ENCODE results near the gene DNASE1. TPM values are rescaled to one million over a fixed set of nuclear protein-coding genes. Genes with fewer than 3 reads are reported as not detected.

Gene DNASE1
- total RNA-seq, 1 donor from 2014 or later = 12.2 TPM

DNA sequence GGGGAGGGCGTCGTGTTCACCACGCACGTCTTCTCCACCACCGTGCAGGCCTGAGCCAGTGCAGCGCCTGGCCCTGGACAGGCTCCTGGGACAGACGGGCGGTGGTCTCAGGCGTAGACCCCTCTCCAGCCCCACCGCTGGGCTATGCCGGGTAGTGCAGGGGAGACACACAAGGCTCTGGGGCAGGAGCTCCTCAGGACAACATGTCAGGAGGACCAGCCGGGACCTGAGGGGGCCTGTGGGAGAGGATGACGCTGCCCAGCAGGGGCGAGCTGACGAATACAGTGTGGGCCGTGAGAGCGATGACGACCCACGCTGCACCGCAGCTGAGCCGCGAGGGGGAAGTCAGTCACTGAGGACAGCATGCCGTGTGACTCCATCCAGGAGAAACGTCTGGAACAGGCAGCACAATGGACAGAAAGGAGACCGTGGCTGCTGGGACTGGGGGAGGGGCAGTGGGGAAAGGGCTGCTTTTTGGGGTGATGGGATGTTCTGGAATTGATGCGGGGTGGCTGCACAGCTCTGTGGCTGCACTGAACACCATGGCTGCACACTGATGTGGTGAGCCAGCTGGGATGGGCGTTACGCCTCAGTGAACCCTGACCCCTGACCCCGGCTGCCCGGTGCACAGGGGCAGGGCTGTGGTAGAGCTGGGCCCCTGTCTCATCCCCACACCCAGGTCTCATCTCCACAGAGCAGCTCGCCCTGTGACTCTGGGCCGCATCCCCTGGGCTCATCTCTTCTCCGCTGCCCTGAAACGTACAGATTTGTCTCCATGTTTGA, 20.2 kb downstream of the DNASE1 start:
- H3K4me3 ChIP-seq (ENCODE audit: low read depth, low read length) = no peak overlapping the region
- DNase-seq (ENCODE audit: low read depth) = no peak
- TF ChIP-seq, protein P1, sequence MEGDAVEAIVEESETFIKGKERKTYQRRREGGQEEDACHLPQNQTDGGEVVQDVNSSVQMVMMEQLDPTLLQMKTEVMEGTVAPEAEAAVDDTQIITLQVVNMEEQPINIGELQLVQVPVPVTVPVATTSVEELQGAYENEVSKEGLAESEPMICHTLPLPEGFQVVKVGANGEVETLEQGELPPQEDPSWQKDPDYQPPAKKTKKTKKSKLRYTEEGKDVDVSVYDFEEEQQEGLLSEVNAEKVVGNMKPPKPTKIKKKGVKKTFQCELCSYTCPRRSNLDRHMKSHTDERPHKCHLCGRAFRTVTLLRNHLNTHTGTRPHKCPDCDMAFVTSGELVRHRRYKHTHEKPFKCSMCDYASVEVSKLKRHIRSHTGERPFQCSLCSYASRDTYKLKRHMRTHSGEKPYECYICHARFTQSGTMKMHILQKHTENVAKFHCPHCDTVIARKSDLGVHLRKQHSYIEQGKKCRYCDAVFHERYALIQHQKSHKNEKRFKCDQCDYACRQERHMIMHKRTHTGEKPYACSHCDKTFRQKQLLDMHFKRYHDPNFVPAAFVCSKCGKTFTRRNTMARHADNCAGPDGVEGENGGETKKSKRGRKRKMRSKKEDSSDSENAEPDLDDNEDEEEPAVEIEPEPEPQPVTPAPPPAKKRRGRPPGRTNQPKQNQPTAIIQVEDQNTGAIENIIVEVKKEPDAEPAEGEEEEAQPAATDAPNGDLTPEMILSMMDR (conservative IDR thresholded peaks at IDR 0.05; ENCODE audit: low read depth, low read length) = no peak

DNA sequence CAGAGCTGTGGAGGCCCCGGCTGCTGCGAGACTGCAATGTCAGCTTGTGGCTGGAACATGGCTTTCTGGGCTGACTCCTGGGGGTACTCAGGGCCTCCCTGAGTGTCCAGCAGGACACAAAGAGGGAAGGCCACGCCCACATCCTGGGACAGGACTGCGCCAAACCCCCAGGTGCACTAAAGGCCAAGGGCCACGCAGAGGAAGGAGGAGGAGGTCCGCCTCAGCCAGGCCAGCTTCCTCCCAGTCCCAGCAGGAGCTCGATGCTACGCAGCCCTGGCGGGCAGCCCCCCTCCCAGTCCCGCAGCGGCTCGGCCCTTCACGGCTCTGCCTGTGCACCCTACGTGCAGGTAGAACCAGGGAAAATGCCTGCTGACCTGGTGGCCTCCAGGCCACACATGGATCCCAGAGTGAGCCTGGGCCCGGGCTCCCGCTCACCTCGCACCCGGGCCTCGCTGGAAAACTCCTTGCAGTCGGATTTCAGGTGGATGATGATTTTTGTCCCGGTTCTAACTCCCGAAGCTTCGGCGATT, 21.2 kb downstream of the DNASE1 start:
- H3K4me3 ChIP-seq (ENCODE audit: low read depth, low read length) = no peak overlapping the region
- TF ChIP-seq, protein P1 (conservative IDR thresholded peaks at IDR 0.05; ENCODE audit: low read depth, low read length) = no peak
- no peak for DNase-seq (ENCODE audit: low read depth)

DNA sequence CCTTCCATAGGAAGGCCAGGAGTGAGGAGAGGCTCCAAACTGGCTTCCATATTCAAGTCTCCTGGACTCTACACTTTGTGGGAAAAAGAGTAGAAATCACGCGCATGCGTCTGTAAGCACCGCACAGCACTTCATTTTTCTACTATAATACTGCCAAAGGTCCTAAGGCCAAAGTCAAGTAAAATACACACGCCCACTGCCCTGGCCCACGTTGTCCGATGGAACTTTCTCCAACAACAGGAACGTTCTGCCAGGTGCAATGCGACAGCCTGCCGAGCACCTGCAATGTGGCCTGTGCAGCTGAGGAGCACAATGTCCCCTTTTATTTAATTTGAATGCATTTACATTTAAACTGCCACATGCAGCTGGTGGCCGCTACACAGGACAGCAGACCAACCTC, 23.5 kb downstream of the DNASE1 start:
- no peak for DNase-seq (ENCODE audit: low read depth)
- H3K4me3 ChIP-seq (ENCODE audit: low read depth, low read length) = no peak overlapping the region
- TF ChIP-seq, protein P1 (conservative IDR thresholded peaks at IDR 0.05; ENCODE audit: low read depth, low read length) = no peak

DNA sequence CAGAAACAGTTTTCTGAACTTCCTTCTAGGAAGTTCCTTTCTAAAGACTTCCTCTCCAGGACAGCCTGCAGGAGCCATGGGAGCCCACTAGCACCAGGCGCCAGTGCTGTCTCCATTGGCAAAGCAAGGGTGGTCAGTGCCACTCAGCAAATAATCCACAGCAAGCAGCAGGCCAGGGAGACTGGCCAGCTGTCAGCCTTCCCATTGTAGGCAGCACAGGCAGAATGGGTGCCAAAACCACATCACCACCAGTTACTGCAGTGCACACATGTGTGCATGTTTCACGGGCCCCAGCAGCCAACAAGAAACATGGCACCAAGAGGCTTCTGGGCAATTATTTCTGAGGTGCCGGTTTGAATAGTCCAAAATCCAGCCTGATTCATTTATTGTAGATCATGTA, 26.7 kb downstream of the DNASE1 start:
- no peak overlapping the region for H3K4me3 ChIP-seq (ENCODE audit: low read depth, low read length)
- no peak for DNase-seq (ENCODE audit: low read depth)
- TF ChIP-seq, protein P1 (conservative IDR thresholded peaks at IDR 0.05; ENCODE audit: low read depth, low read length) = no peak

DNA sequence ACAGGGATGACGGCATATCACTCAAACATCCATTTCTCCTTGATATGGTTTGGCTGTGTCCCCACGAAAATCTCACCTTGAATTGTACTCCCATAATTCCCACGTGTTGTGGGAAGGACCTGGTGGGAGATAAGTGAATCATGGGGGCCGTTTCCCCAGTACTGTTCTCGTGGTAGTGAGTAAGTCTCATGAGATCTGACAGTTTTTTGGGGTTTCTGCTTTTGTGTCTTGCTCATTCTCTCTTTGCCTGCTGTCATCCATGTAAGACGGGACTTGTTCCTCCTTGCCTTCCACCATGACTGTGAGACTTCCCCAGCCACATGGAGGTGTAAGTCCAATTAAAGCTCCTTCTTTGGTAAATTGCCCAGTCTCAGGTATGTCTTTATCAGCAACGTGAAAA, 32.5 kb downstream of the DNASE1 start:
- no peak for DNase-seq (ENCODE audit: low read depth)
- no peak overlapping the region for H3K4me3 ChIP-seq (ENCODE audit: low read depth, low read length)
- TF ChIP-seq, protein P1 (conservative IDR thresholded peaks at IDR 0.05; ENCODE audit: low read depth, low read length) = no peak

DNA sequence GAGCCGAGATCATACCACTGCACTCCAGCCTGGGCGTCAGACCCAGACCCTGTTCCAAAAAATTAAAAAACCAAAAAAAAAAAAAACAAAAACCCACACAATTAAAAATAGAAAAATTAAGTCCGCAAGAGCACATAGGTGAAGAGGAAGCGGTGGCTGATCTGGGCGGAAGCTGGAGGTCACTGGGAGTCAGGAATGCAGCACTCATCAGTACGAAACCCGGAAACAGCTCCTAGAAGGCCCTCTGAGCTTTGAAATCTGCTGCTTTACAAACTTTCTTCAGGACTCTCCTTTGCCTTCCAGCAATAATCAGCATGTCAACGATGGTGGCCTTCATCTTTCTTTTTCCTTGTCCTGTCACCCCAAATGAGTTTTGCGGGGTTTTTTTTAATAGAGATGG, 33.3 kb downstream of the DNASE1 start:
- DNase-seq (ENCODE audit: low read depth) = no peak
- TF ChIP-seq, protein P1 (conservative IDR thresholded peaks at IDR 0.05; ENCODE audit: low read depth, low read length) = no peak
- no peak overlapping the region for H3K4me3 ChIP-seq (ENCODE audit: low read depth, low read length)

DNA sequence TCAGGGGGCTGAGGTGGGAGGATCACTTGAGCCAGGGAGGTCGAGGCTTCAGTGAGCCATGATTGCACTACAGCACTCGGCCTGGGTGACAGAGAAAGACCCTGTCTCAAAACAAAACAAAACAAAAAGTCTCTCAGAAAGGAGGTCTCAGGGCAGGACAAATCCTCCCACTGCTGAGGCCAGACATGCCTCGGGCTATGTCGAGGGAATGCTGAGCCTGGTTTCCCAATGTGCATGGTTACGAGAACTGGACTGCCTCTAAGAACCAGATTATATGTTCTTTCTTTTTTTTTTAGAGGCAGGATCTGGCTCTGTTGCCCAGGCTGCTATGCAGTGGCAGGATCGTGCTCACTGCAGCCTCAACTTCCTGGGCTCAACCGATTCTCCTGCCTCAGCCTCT, 35.2 kb downstream of the DNASE1 start:
- no peak overlapping the region for H3K4me3 ChIP-seq (ENCODE audit: low read depth, low read length)
- DNase-seq (ENCODE audit: low read depth) = no peak
- TF ChIP-seq, protein P1 (conservative IDR thresholded peaks at IDR 0.05; ENCODE audit: low read depth, low read length) = no peak

Measured in epithelial cell of proximal tubule (primary cell).